Neutrophil (primary cell): ENCODE measurements around the gene PTBP1.

ENCODE experiments used
- H3K27ac ChIP-seq: fragments of 200-600 bp; sonication (generic); 2 replicates; pipeline ENCODE4 v1.5.1; 2016; ENCODE audit warnings: mild to moderate bottlenecking, moderate library complexity
- H3K27me3 ChIP-seq: fragments of 200-600 bp; sonication (generic); 2 replicates; pipeline ENCODE4 v1.6.0; 2016; ENCODE audit warnings: mild to moderate bottlenecking
- H3K36me3 ChIP-seq: fragments of 200-600 bp; sonication (generic); 2 replicates; pipeline ENCODE4 v1.5.1; 2017
- H3K4me1 ChIP-seq, 2 experiments: fragments of 200-600 bp in 1 of 2; sonication (generic) in 1 of 2; 1 replicate in 1 of 2; 2 replicates in 1 of 2; pipeline versions ENCODE4 v1.5.1 to v1.6.1; 2013 to 2016; ENCODE audit warnings: low read depth in 1 of 2, low read length in 1 of 2, mild to moderate bottlenecking in 1 of 2, moderate library complexity in 1 of 2; ENCODE audit not compliant: control insufficient read depth in 1 of 2, insufficient read depth in 1 of 2
- H3K4me3 ChIP-seq, 2 experiments: fragments of 200-600 bp in 1 of 2; sonication (generic) in 1 of 2; 1 replicate in 1 of 2; 2 replicates in 1 of 2; pipeline ENCODE4 v1.5.1; 2013 to 2016; ENCODE audit warnings: low read depth in 1 of 2, low read length in 1 of 2, mild to moderate bottlenecking in 1 of 2, moderate library complexity in 1 of 2
- H3K9me3 ChIP-seq: fragments of 200-600 bp; sonication (generic); 2 replicates; pipeline ENCODE4 v1.5.1; 2016
- CTCF ChIP-seq: fragments of 200-600 bp; sonication (generic); IDR thresholded peaks from 2 replicates; pipeline ENCODE4 v1.5.1; 2016; ENCODE audit warnings: antibody characterized with exemption

PTBP1 gene

GRCh38 chr19:752652-753517, 44.4 kb upstream of the PTBP1 start:
- no peak for TF ChIP-seq CTCF
- H3K27me3 ChIP-seq, result peaks cover 31% of the 10 kb centered on the region
- no peak overlapping the region for H3K4me3 ChIP-seq
- no peak overlapping the region for H3K27ac ChIP-seq
- H3K36me3 ChIP-seq, result no peaks in the 10 kb centered on the region
- no peaks in the 10 kb centered on the region for H3K4me1 ChIP-seq
- no peaks in the 10 kb centered on the region for H3K9me3 ChIP-seq

GRCh38 chr19:754530-754929, 42.7 kb upstream of the PTBP1 start:
- no peak for TF ChIP-seq CTCF
- peaks cover 31% of the 10 kb centered on the region for H3K27me3 ChIP-seq
- H3K27ac ChIP-seq, result no peak overlapping the region
- H3K9me3 ChIP-seq, result no peaks in the 10 kb centered on the region
- no peak overlapping the region for H3K4me3 ChIP-seq
- no peaks in the 10 kb centered on the region for H3K4me1 ChIP-seq
- H3K36me3 ChIP-seq, result no peaks in the 10 kb centered on the region

- H3K27ac ChIP-seq, result no peak overlapping the region
- no peaks in the 10 kb centered on the region for H3K4me1 ChIP-seq
- no peak for TF ChIP-seq CTCF
- H3K9me3 ChIP-seq, result no peaks in the 10 kb centered on the region
- no peaks in the 10 kb centered on the region for H3K36me3 ChIP-seq
- no peak overlapping the region for H3K4me3 ChIP-seq
- peaks cover 31% of the 10 kb centered on the region for H3K27me3 ChIP-seq
These were observed 42.2 kb upstream of the PTBP1 start for GRCh38 chr19:755063-755462.

GRCh38 chr19:756236-756635, 41.0 kb upstream of the PTBP1 start:
- Histone ChIP-seq H3K9me3 (no peaks in the 10 kb centered on the region), H3K4me3 (no peak overlapping the region), H3K27me3 (peaks cover 29% of the 10 kb centered on the region), H3K4me1 (no peaks in the 10 kb centered on the region), H3K27ac (no peak overlapping the region), H3K36me3 (no peaks in the 10 kb centered on the region)
- no peak for TF ChIP-seq CTCF

- no peak for TF ChIP-seq CTCF
- H3K36me3 ChIP-seq, result no peaks in the 10 kb centered on the region
These were observed 40.2 kb upstream of the PTBP1 start for GRCh38 chr19:756821-757688.

More at GRCh38 chr19:756821-757688, 40.2 kb upstream of the PTBP1 start:
- Histone ChIP-seq H3K4me1 (no peaks in the 10 kb centered on the region), H3K27ac (no peak overlapping the region), H3K9me3 (no peaks in the 10 kb centered on the region), H3K27me3 (peaks cover 26% of the 10 kb centered on the region), H3K4me3 (no peak overlapping the region)
